ENCODE measurements around the gene SMARCA4. TPM values are rescaled to one million over a fixed set of nuclear protein-coding genes. Genes with fewer than 3 reads are reported as not detected.
"Not testable (repeated sequence)": the region's sequence is repeated elsewhere in the genome, so short reads cannot be mapped to it uniquely, and the experiment has no call there.

SMARCA4 gene
- total RNA-seq, 1 donor from 2014 or later: 177 TPM

DNA sequence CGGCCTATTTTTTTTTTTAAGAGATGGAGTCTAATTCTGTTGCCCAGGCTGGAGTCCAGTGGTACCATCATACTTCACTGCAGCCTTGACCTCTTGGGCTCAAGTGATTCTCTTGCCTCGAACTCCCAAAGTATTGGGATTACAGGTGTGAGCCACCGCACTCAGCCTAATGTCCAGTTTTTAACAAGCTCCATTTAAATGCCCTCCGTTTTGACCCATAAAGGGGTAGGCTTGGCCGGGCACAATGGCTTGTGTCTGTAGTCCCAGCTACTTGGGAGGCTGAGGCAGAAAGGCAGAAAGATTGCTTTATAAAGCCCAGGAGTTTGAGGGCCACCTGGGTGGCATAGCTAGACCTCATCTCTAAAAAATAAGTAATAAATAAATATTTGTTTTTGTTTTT, 140.2 kb downstream of the SMARCA4 start:
- Mint-ChIP-seq H3K4me1 (ENCODE audit: low read depth) (peaks cover 22% of the 10 kb centered on the region), H3K27ac (no peak overlapping the region), H3K27me3 (ENCODE audit: insufficient read depth) (no peaks in the 10 kb centered on the region), H3K9me3 (peaks cover 4% of the 10 kb centered on the region), H3K36me3 (ENCODE audit: low read depth) (peaks cover 42% of the 10 kb centered on the region), H3K4me3 (no peak overlapping the region)
- intact Hi-C loops (cut with micrococcal nuclease): no loop called here
- no peak for DNase-seq (ENCODE audit: low spot score)

DNA sequence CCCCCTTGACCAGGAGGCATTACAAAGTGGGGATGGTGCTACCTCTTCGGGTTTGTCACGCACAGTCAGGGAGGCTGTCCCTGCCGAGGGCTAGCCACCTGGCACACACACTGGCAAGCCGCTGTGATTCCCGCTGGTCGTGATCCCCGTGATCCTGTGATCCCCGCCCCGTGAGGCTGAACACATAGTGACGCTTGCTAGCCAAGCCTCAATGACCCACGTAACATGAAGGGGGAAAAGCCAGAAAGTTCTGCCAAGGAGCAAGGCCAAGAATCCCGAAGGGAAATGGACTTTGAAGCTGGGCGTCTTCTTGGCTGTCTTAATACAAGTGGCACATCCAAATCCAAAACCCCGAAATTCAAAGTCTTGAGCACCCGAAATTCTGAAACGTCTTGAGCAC, 142.1 kb downstream of the SMARCA4 start:
- H3K4me1 Mint-ChIP-seq (ENCODE audit: low read depth): peaks cover 14% of the 10 kb centered on the region
- H3K27me3 Mint-ChIP-seq (ENCODE audit: insufficient read depth): no peaks in the 10 kb centered on the region
- intact Hi-C loops (cut with micrococcal nuclease): no loop called here
- H3K36me3 Mint-ChIP-seq (ENCODE audit: low read depth): peaks cover 38% of the 10 kb centered on the region
- DNase-seq (ENCODE audit: low spot score): no peak
- no peak overlapping the region for H3K27ac Mint-ChIP-seq
- H3K9me3 Mint-ChIP-seq: no peaks in the 10 kb centered on the region
- no peak overlapping the region for H3K4me3 Mint-ChIP-seq

DNA sequence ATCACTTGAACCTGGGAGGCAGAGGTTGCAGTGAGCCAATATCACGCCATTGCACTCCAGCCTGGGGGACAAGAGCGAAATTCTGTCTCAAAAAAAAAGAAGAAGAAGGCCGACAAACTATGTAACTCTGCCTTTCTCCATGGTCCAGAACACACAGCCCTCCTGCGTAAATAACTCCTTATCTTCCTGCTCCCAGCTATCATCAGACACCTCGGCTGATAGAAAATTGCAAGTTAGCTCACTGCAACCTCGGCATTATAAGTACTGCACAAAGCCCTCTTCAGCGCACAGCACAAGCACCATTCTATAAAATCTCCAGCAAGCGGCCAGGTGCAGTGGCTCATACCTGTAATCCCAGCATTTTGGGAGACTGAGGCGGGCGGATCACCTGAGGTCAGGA, 142.8 kb downstream of the SMARCA4 start:
- H3K27ac Mint-ChIP-seq; H3K9me3 Mint-ChIP-seq; intact Hi-C loops (cut with micrococcal nuclease); DNase-seq (ENCODE audit: low spot score); H3K27me3 Mint-ChIP-seq (ENCODE audit: insufficient read depth); H3K4me3 Mint-ChIP-seq: not testable (repeated sequence)
- peaks cover 14% of the 10 kb centered on the region for H3K4me1 Mint-ChIP-seq (ENCODE audit: low read depth)
- H3K36me3 Mint-ChIP-seq (ENCODE audit: low read depth): peaks cover 38% of the 10 kb centered on the region

DNA sequence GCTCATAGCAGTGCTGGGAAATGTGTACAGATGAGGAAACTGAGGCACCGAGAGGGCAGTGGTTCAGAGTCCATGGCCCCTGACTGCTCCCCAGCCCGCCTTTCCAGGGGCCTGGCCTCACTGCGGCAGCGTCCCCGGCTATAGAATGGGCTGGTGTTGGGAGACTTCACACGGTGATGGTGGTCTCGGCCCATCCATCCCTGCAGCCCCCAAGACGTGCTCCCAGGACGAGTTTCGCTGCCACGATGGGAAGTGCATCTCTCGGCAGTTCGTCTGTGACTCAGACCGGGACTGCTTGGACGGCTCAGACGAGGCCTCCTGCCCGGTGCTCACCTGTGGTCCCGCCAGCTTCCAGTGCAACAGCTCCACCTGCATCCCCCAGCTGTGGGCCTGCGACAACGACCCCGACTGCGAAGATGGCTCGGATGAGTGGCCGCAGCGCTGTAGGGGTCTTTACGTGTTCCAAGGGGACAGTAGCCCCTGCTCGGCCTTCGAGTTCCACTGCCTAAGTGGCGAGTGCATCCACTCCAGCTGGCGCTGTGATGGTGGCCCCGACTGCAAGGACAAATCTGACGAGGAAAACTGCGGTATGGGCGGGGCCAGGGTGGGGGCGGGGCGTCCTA, 144.3 kb downstream of the SMARCA4 start:
- no peak overlapping the region for H3K4me3 Mint-ChIP-seq
- H3K27ac Mint-ChIP-seq: no peak overlapping the region
- intact Hi-C loops (cut with micrococcal nuclease): no loop called here
- peaks cover 3% of the 10 kb centered on the region for H3K4me1 Mint-ChIP-seq (ENCODE audit: low read depth)
- no peaks in the 10 kb centered on the region for H3K9me3 Mint-ChIP-seq
- no peaks in the 10 kb centered on the region for H3K27me3 Mint-ChIP-seq (ENCODE audit: insufficient read depth)
- no peak for DNase-seq (ENCODE audit: low spot score)
- peaks cover 35% of the 10 kb centered on the region for H3K36me3 Mint-ChIP-seq (ENCODE audit: low read depth)

DNA sequence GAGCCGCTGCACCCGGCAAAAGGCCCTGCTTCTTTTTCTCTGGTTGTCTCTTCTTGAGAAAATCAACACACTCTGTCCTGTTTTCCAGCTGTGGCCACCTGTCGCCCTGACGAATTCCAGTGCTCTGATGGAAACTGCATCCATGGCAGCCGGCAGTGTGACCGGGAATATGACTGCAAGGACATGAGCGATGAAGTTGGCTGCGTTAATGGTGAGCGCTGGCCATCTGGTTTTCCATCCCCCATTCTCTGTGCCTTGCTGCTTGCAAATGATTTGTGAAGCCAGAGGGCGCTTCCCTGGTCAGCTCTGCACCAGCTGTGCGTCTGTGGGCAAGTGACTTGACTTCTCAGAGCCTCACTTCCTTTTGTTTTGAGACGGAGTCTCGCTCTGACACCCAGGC, 145.6 kb downstream of the SMARCA4 start:
- intact Hi-C loops (cut with micrococcal nuclease): no loop called here
- Mint-ChIP-seq H3K36me3 (ENCODE audit: low read depth) (peaks cover 40% of the 10 kb centered on the region), H3K4me3 (no peak overlapping the region), H3K9me3 (no peaks in the 10 kb centered on the region), H3K27me3 (ENCODE audit: insufficient read depth) (no peaks in the 10 kb centered on the region), H3K27ac (no peak overlapping the region), H3K4me1 (ENCODE audit: low read depth) (no peaks in the 10 kb centered on the region)
- DNase-seq (ENCODE audit: low spot score): no peak

DNA sequence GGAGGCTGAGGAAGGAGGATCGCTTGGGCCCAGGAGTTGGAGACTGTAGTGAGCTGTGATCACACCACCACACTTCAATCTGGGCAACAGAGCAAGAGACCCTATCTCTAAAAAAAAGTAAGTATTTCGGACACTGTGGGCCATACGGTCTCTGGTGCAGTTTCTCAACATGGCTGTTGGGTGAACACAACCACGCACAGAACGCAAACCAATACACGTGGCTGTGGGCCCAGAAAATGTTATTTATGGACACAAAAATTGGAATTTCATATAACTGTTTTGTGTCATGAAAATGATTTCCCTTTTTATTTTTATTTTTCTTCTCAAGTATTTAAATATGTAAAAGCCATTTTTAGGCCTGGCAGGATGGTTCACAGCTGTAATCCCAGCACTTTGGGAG, 147.9 kb downstream of the SMARCA4 start:
- Mint-ChIP-seq H3K27ac (no peak overlapping the region), H3K9me3 (no peaks in the 10 kb centered on the region), H3K36me3 (ENCODE audit: low read depth) (peaks cover 36% of the 10 kb centered on the region), H3K27me3 (ENCODE audit: insufficient read depth) (no peaks in the 10 kb centered on the region), H3K4me3 (no peak overlapping the region), H3K4me1 (ENCODE audit: low read depth) (no peaks in the 10 kb centered on the region)
- no peak for DNase-seq (ENCODE audit: low spot score)
- intact Hi-C loops (cut with micrococcal nuclease): no loop called here

DNA sequence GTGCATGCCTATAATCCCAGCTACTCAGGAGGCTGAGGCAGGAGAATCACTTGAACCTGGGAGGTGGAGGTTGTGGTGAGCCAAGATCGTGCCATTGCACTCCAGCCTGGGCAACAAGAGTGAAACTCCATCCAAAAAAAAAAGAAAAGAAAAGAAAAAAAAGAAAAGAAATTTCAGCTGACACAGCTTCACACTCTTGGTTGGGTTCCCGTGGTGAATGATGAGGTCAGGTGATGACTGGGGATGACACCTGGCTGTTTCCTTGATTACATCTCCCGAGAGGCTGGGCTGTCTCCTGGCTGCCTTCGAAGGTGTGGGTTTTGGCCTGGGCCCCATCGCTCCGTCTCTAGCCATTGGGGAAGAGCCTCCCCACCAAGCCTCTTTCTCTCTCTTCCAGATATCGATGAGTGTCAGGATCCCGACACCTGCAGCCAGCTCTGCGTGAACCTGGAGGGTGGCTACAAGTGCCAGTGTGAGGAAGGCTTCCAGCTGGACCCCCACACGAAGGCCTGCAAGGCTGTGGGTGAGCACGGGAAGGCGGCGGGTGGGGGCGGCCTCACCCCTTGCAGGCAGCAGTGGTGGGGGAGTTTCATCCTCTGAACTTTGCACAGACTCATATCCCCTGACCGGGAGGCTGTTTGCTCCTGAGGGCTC, 150.4 kb downstream of the SMARCA4 start:
- intact Hi-C loops (cut with micrococcal nuclease): no loop called here
- peaks cover 33% of the 10 kb centered on the region for H3K36me3 Mint-ChIP-seq (ENCODE audit: low read depth)
- no peaks in the 10 kb centered on the region for H3K27me3 Mint-ChIP-seq (ENCODE audit: insufficient read depth)
- H3K27ac Mint-ChIP-seq: no peak overlapping the region
- no peaks in the 10 kb centered on the region for H3K9me3 Mint-ChIP-seq
- H3K4me3 Mint-ChIP-seq: no peak overlapping the region
- DNase-seq (ENCODE audit: low spot score): no peak
- no peaks in the 10 kb centered on the region for H3K4me1 Mint-ChIP-seq (ENCODE audit: low read depth)

DNA sequence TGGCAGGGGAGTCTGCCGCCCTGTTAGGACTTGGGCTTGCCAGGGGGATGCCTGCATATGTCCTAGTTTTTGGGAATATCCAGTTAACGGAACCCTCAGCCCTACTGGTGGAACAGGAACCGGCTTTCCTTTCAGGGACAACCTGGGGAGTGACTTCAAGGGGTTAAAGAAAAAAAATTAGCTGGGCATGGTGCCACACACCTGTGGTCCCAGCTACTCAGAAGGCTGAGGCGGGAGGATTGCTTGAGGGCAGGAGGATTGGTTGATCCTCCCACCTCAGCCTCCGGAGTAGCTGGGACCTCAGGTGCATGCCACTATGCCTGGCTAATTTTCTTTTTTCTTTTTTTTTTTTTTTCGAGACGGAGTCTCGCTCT, 150.9 kb downstream of the SMARCA4 start:
- Mint-ChIP-seq H3K9me3 (no peaks in the 10 kb centered on the region), H3K27me3 (ENCODE audit: insufficient read depth) (no peaks in the 10 kb centered on the region), H3K4me3 (no peak overlapping the region), H3K36me3 (ENCODE audit: low read depth) (peaks cover 35% of the 10 kb centered on the region), H3K4me1 (ENCODE audit: low read depth) (no peaks in the 10 kb centered on the region), H3K27ac (no peak overlapping the region)
- intact Hi-C loops (cut with micrococcal nuclease): no loop called here
- no peak for DNase-seq (ENCODE audit: low spot score)

Other genes with a start within 250 kb of the SMARCA4 start
- gene DNM2, start 243.0 kb upstream of the SMARCA4 start, total RNA-seq: 236 and 240 TPM in 2 replicates
- gene TMED1, start 124.8 kb upstream of the SMARCA4 start, total RNA-seq: 19.8 and 21.0 TPM in 2 replicates
- gene C19orf38, start 112.6 kb upstream of the SMARCA4 start, total RNA-seq: 4.0 and 5.6 TPM in 2 replicates
- gene CARM1, start 89.5 kb upstream of the SMARCA4 start, total RNA-seq: 85.9 and 88.0 TPM in 2 replicates
- 28.8 and 29.5 TPM in 2 replicates for gene YIPF2, start 32.4 kb upstream of the SMARCA4 start, total RNA-seq
- gene TIMM29, start 32.2 kb upstream of the SMARCA4 start, total RNA-seq: 22.6 and 22.7 TPM in 2 replicates
- 115 and 117 TPM in 2 replicates for gene LDLR, start 128.4 kb downstream of the SMARCA4 start, total RNA-seq
- 30.3 and 30.4 TPM in 2 replicates for gene SPC24, start 194.8 kb downstream of the SMARCA4 start, total RNA-seq
- 2.7 and 3.9 TPM in 2 replicates for gene KANK2, start 236.5 kb downstream of the SMARCA4 start, total RNA-seq